WTC11 (cell line): ENCODE results near the gene PTER. TPM values are rescaled to one million over a fixed set of nuclear protein-coding genes. Genes with fewer than 3 reads are reported as not detected.

ENCODE experiments used
- ATAC-seq: fragments of 200-7000 bp; cut with Tn5 transposase; 2 replicates; pipeline ENCODE4 v1.10.0; 2021; ENCODE audit warnings: mild to moderate bottlenecking, moderate library complexity
- CTCF ChIA-PET: fragments of 300-600 bp; sonication (Branson Sonifier 250); formaldehyde crosslinking; loops from one replicate; lab custom pipeline; 2021; ENCODE audit warnings: antibody characterized with exemption; lab: Charles Lee
- POLR2A ChIA-PET: fragments of 350-600 bp; sonication (Branson Sonifier 250); formaldehyde crosslinking; loops from one replicate; lab custom pipeline; 2021; ENCODE audit warnings: antibody characterized with exemption; lab: Charles Lee
- DNase-seq: peaks from one replicate; pipeline ENCODE4 v3.0.0; 2021; ENCODE audit warnings: low spot score
- H3K27ac Mint-ChIP-seq: 2 replicates; pipeline ENCODE4 v1.8.0; 2021; ENCODE audit warnings: mixed read lengths
- H3K27me3 Mint-ChIP-seq: 2 replicates; pipeline ENCODE4 v1.8.0; 2021; ENCODE audit warnings: low read depth, mild to moderate bottlenecking, moderate library complexity, mixed read lengths
- H3K36me3 Mint-ChIP-seq: 2 replicates; pipeline ENCODE4 v1.8.0; 2021; ENCODE audit warnings: mixed read lengths
- H3K4me1 Mint-ChIP-seq: 2 replicates; pipeline ENCODE4 v1.8.0; 2022; ENCODE audit warnings: mixed read lengths
- H3K4me3 Mint-ChIP-seq: 2 replicates; pipeline ENCODE4 v1.8.0; 2021; ENCODE audit warnings: mild to moderate bottlenecking, moderate library complexity, mixed read lengths
- H3K9me3 Mint-ChIP-seq: 2 replicates; pipeline ENCODE4 v1.8.0; 2021; ENCODE audit warnings: mixed read lengths
- AFF4 ChIP-seq: sonication (generic); formaldehyde crosslinking; IDR thresholded peaks from 2 replicates; pipeline ENCODE4 v1.8.1; 2023; ENCODE audit warnings: mild to moderate bottlenecking, missing genetic modification reagents, borderline replicate concordance
- FOXJ3 ChIP-seq: sonication (generic); formaldehyde crosslinking; IDR thresholded peaks from 2 replicates; pipeline ENCODE4 v1.9.0; 2021; ENCODE audit warnings: missing genetic modification reagents, mild to moderate bottlenecking, borderline replicate concordance
- GTF2I ChIP-seq: fragments of 250-450 bp; sonication (Bioruptor Pico); conservative IDR thresholded peaks from 2 replicates; pipeline ENCODE4 v1.4.0; 2021; ENCODE audit warnings: mild to moderate bottlenecking
- JAZF1 ChIP-seq: fragments of 250-450 bp; sonication (Bioruptor Pico); IDR thresholded peaks from 2 replicates; pipeline ENCODE4 v1.9.0; 2021; ENCODE audit warnings: moderate library complexity, mild to moderate bottlenecking, inconsistent platforms
- KAT7 ChIP-seq: sonication (generic); formaldehyde crosslinking; IDR thresholded peaks from 2 replicates; pipeline ENCODE4 v1.8.1; 2023; ENCODE audit warnings: missing genetic modification reagents, mild to moderate bottlenecking, borderline replicate concordance
- MLX ChIP-seq: sonication (generic); formaldehyde crosslinking; IDR thresholded peaks from 2 replicates; pipeline ENCODE4 v1.8.1; 2023; ENCODE audit warnings: mild to moderate bottlenecking, missing genetic modification reagents, moderate library complexity
- NR3C1 ChIP-seq: sonication (generic); formaldehyde crosslinking; conservative IDR thresholded peaks from 2 replicates; pipeline ENCODE4 v1.8.1; 2023; ENCODE audit warnings: low read depth, mild to moderate bottlenecking, missing genetic modification reagents
- TCF7 ChIP-seq: sonication (generic); formaldehyde crosslinking; IDR thresholded peaks from 2 replicates; pipeline ENCODE4 v1.8.0; 2022; ENCODE audit warnings: mild to moderate bottlenecking, low read depth, missing genetic modification reagents, moderate library complexity
- TEAD1 ChIP-seq: sonication (generic); formaldehyde crosslinking; IDR thresholded peaks from 2 replicates; pipeline ENCODE4 v1.8.0; 2022; ENCODE audit warnings: mild to moderate bottlenecking, missing genetic modification reagents
- TP53 ChIP-seq: sonication (generic); formaldehyde crosslinking; IDR thresholded peaks from 2 replicates; pipeline ENCODE4 v1.8.1; 2023; ENCODE audit warnings: mild to moderate bottlenecking, missing genetic modification reagents
- USF1 ChIP-seq: sonication (generic); formaldehyde crosslinking; IDR thresholded peaks from 2 replicates; pipeline ENCODE4 v1.8.0; 2022; ENCODE audit warnings: mild to moderate bottlenecking, missing genetic modification reagents
- ZBTB21 ChIP-seq: sonication (generic); formaldehyde crosslinking; IDR thresholded peaks from 2 replicates; pipeline ENCODE4 v1.8.1; 2023; ENCODE audit warnings: mild to moderate bottlenecking, missing genetic modification reagents, borderline replicate concordance
- ZNF423 ChIP-seq: fragments of 250-450 bp; sonication (Bioruptor Pico); IDR thresholded peaks from 2 replicates; pipeline ENCODE4 v2.1.2; 2022; ENCODE audit warnings: mild to moderate bottlenecking, moderate library complexity
- ZSCAN18 ChIP-seq: fragments of 250-450 bp; sonication (Bioruptor Pico); IDR thresholded peaks from 2 replicates; pipeline ENCODE4 v2.1.2; 2022; ENCODE audit warnings: mild to moderate bottlenecking, moderate library complexity
- total RNA-seq: library from RNA; stranded (reverse); gene quantifications from 3 replicates; pipeline ENCODE4 v1.2.3, GENCODE V29; 2021

PTER gene
- total RNA-seq, 1 experiment from 2014 or later, result 7.4 TPM

- ChIA-PET CTCF (no interaction called here), POLR2A (no interaction called here)
- Mint-ChIP-seq H3K27ac (no peak overlapping the region), H3K36me3 (no peaks in the 10 kb centered on the region), H3K4me3 (no peak overlapping the region), H3K4me1 (peaks cover 18% of the 10 kb centered on the region), H3K9me3 (no peaks in the 10 kb centered on the region), H3K27me3 (no peaks in the 10 kb centered on the region; the same call in 1 of the 2 replicates)
- no peak for TF ChIP-seq TEAD1 (CRISPR knock-in tag)
- TF ChIP-seq USF1 (CRISPR knock-in tag), result no peak
- no peak for TF ChIP-seq ZBTB21 (CRISPR knock-in tag)
- TF ChIP-seq NR3C1 (CRISPR knock-in tag), result no peak
- TF ChIP-seq TP53, result no peak
- no peak for TF ChIP-seq GTF2I
- TF ChIP-seq JAZF1 (CRISPR knock-in tag), result no peak
- no peak for TF ChIP-seq MLX (CRISPR knock-in tag)
- no peak for TF ChIP-seq FOXJ3 (CRISPR knock-in tag)
- no peak for TF ChIP-seq ZNF423
- no peak for TF ChIP-seq KAT7
- no peak for TF ChIP-seq ZSCAN18 (CRISPR knock-in tag)
- TF ChIP-seq AFF4 (CRISPR knock-in tag), result no peak
- TF ChIP-seq TCF7, result no peak
- ATAC-seq, result no peak
- no peak for DNase-seq
Observed at GRCh38 chr10:16562891-16563290, 126.1 kb downstream of the PTER start.

Other genes with a start within 250 kb of the PTER start
- 1.7 to 2.6 TPM (median 2.2 TPM) in 3 replicates for gene C1QL3, start 84.9 kb downstream of the PTER start, total RNA-seq